OCI-LY7 (cell line): ENCODE results near the gene SNAI3. TPM values are rescaled to one million over a fixed set of nuclear protein-coding genes. Genes with fewer than 3 reads are reported as not detected.

Experiments used
- BruUV-seq: library from RNA; stranded (reverse); fragments of 400-500 nt; replicated peaks from 2 replicates; lab custom pipeline; 2021; lab: Mats Ljungman, UMichigan
- CTCF ChIA-PET: fragments of 300-600 bp; sonication (Branson Sonifier 250); formaldehyde crosslinking; loops from one replicate; lab custom pipeline; 2022; ENCODE audit warnings: antibody characterized with exemption; ENCODE audit not compliant: unreplicated experiment; lab: Charles Lee
- POLR2A ChIA-PET: fragments of 300-600 bp; sonication (Branson Sonifier 250); formaldehyde crosslinking; loops from one replicate; lab custom pipeline; 2022; ENCODE audit warnings: antibody characterized with exemption; lab: Charles Lee
- DNase-seq: peaks from one replicate; pipeline ENCODE4 v3.0.0-alpha.2; 2015; ENCODE audit warnings: low spot score
- H2AFZ ChIP-seq: fragments of 200-600 bp; sonication (generic), shearing (Covaris generic); 2 replicates; pipeline ENCODE4 v1.6.1; 2014; ENCODE audit warnings: mild to moderate bottlenecking, antibody characterized with exemption, low read length, moderate library complexity
- H3K27ac ChIP-seq: fragments of 200-600 bp; sonication (generic); 2 replicates; pipeline ENCODE4 v1.5.1; 2014; ENCODE audit warnings: mixed run types, low read depth, mild to moderate bottlenecking, moderate library complexity, low read length, inconsistent platforms; ENCODE audit not compliant: poor library complexity, severe bottlenecking
- H3K36me3 ChIP-seq: fragments of 200-600 bp; sonication (generic); 2 replicates; pipeline ENCODE4 v1.6.1; 2014; ENCODE audit warnings: mild to moderate bottlenecking, antibody characterized with exemption, low read length, moderate library complexity, mixed read lengths; ENCODE audit not compliant: insufficient read depth
- H3K4me1 ChIP-seq: fragments of 200-600 bp; sonication (generic); 2 replicates; pipeline ENCODE4 v1.5.1; 2014; ENCODE audit warnings: mild to moderate bottlenecking, low read length; ENCODE audit not compliant: insufficient read depth, poor library complexity, severe bottlenecking
- H3K4me2 ChIP-seq: fragments of 200-600 bp; sonication (generic); 2 replicates; pipeline ENCODE4 v1.6.1; 2014; ENCODE audit warnings: mild to moderate bottlenecking, low read length
- H3K4me3 ChIP-seq: fragments of 200-600 bp; sonication (generic); 2 replicates; pipeline ENCODE4 v1.5.1; 2014; ENCODE audit warnings: mild to moderate bottlenecking, low read depth, low read length; ENCODE audit not compliant: poor library complexity, severe bottlenecking
- H3K79me2 ChIP-seq: fragments of 200-600 bp; sonication (generic); 2 replicates; pipeline ENCODE4 v1.6.1; 2016; ENCODE audit warnings: low read depth, mild to moderate bottlenecking, low read length, moderate library complexity, mixed read lengths; ENCODE audit not compliant: insufficient read depth
- H3K9me2 ChIP-seq: fragments of 200-600 bp; sonication (generic); 2 replicates; pipeline ENCODE4 v1.6.1; 2016; ENCODE audit warnings: mild to moderate bottlenecking, low read length, mixed read lengths; ENCODE audit not compliant: insufficient read depth
- H3K9me3 ChIP-seq: fragments of 200-600 bp; sonication (generic); 2 replicates; pipeline ENCODE4 v1.6.1; 2014; ENCODE audit warnings: mild to moderate bottlenecking, mixed run types, low read length, mixed read lengths
- H4K20me1 ChIP-seq: fragments of 200-600 bp; sonication (generic); 2 replicates; pipeline ENCODE4 v1.6.1; 2014; ENCODE audit warnings: mild to moderate bottlenecking, antibody characterized with exemption, low read length, moderate library complexity, mixed read lengths; ENCODE audit not compliant: insufficient read depth
- EZH2phosphoT487 ChIP-seq: fragments of 200-600 bp; sonication (generic); IDR thresholded peaks from 2 replicates; pipeline ENCODE4 v1.6.1; 2018; ENCODE audit warnings: low read depth, borderline replicate concordance, mild to moderate bottlenecking, mixed run types, antibody characterized with exemption, low read length, moderate library complexity, mixed read lengths
- intact Hi-C: fragments of 100-400 bp; cut with micrococcal nuclease; formaldehyde crosslinking; loops from one replicate; pipeline ENCODE4 v1.10.0; 2022; ENCODE audit not compliant: unreplicated experiment
- total RNA-seq, 2 experiments: library from RNA; depleted of rRNA in 1 of 2; stranded (reverse); fragments of >200 nt in 1 of 2; shearing (Covaris generic) in 1 of 2; gene quantifications; 2 replicates each; pipeline ENCODE4 v1.2.3, GENCODE V29; 2014 to 2022
- TF ChIP-seq, protein P1 (sequence below): fragments of 200-600 bp; sonication (generic); conservative IDR thresholded peaks from 2 replicates; pipeline ENCODE4 v1.5.1; 2014; ENCODE audit warnings: mild to moderate bottlenecking, antibody characterized with exemption, low read length, moderate library complexity, mixed read lengths

Gene SNAI3
- total RNA-seq, 2 experiments from 2014 or later, result 3.1 to 3.3 TPM

- no peak overlapping the region for H3K4me2 ChIP-seq
- H3K4me1 ChIP-seq, result no peaks in the 10 kb centered on the region
- no peaks in the 10 kb centered on the region for H3K9me3 ChIP-seq
- H4K20me1 ChIP-seq, result no peaks in the 10 kb centered on the region
- no peaks in the 10 kb centered on the region for H3K79me2 ChIP-seq
- POLR2A ChIA-PET, result no interaction called here
- H3K4me3 ChIP-seq, result no peak overlapping the region
- no peak overlapping the region for H2AFZ ChIP-seq
- no TSS peak for BruUV-seq
- no peak overlapping the region for H3K27ac ChIP-seq
- no peaks in the 10 kb centered on the region for H3K9me2 ChIP-seq
- TF ChIP-seq EZH2phosphoT487, result no peak
- TF ChIP-seq, protein P1, sequence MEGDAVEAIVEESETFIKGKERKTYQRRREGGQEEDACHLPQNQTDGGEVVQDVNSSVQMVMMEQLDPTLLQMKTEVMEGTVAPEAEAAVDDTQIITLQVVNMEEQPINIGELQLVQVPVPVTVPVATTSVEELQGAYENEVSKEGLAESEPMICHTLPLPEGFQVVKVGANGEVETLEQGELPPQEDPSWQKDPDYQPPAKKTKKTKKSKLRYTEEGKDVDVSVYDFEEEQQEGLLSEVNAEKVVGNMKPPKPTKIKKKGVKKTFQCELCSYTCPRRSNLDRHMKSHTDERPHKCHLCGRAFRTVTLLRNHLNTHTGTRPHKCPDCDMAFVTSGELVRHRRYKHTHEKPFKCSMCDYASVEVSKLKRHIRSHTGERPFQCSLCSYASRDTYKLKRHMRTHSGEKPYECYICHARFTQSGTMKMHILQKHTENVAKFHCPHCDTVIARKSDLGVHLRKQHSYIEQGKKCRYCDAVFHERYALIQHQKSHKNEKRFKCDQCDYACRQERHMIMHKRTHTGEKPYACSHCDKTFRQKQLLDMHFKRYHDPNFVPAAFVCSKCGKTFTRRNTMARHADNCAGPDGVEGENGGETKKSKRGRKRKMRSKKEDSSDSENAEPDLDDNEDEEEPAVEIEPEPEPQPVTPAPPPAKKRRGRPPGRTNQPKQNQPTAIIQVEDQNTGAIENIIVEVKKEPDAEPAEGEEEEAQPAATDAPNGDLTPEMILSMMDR, result no peak
- DNase-seq, result no peak
- H3K36me3 ChIP-seq, result peaks cover 77% of the 10 kb centered on the region
- intact Hi-C loops, result no loop called here
- CTCF ChIA-PET, result no interaction called here
Observed at GRCh38 chr16:88715312-88716190, 29.2 kb upstream of the SNAI3 start.

- H3K4me2 ChIP-seq, result no peak overlapping the region
- no peak for TF ChIP-seq EZH2phosphoT487
- TF ChIP-seq, protein P1, result no peak
- H3K9me3 ChIP-seq, result no peaks in the 10 kb centered on the region
- intact Hi-C loops, result no loop called here
- peaks cover 69% of the 10 kb centered on the region for H3K36me3 ChIP-seq
- no peak overlapping the region for H2AFZ ChIP-seq
- DNase-seq, result no peak
- no peaks in the 10 kb centered on the region for H3K4me1 ChIP-seq
- no peak overlapping the region for H3K4me3 ChIP-seq
- CTCF ChIA-PET, result no interaction called here
- H3K9me2 ChIP-seq, result no peaks in the 10 kb centered on the region
- no TSS peak for BruUV-seq
- no peaks in the 10 kb centered on the region for H4K20me1 ChIP-seq
- H3K79me2 ChIP-seq, result no peaks in the 10 kb centered on the region
- POLR2A ChIA-PET, result no interaction called here
- H3K27ac ChIP-seq, result no peak overlapping the region
Observed at GRCh38 chr16:88714420-88715302, 28.4 kb upstream of the SNAI3 start.
